Natural killer cell (primary cell): ENCODE measurements around the gene RCL1. TPM values are rescaled to one million over a fixed set of nuclear protein-coding genes. Genes with fewer than 3 reads are reported as not detected.

Source experiments
- ATAC-seq, 3 donors: fragments of 150-1000 bp in 2 of 3; fragments of 200-7000 bp in 1 of 3; cut with Tn5 transposase; 1 replicate in 1 of 3; 2 replicates in 2 of 3; pipeline ENCODE4 v1.10.0; 2021; ENCODE audit warnings: mild to moderate bottlenecking in 2 of 3, moderate library complexity in 2 of 3
- DNase-seq, 2 donors: peaks; one replicate each; pipeline versions ENCODE4 v3.0.0 to v3.0.0-alpha.2; 2013 to 2021; ENCODE audit warnings: mixed read lengths in 1 of 2
- H3K27ac ChIP-seq: one replicate; pipeline ENCODE4 v1.5.1; 2013; ENCODE audit warnings: mild to moderate bottlenecking, low read length
- H3K27me3 ChIP-seq: one replicate; pipeline ENCODE4 v1.6.1; 2013; ENCODE audit warnings: low read length; ENCODE audit not compliant: control insufficient read depth, insufficient read depth
- H3K36me3 ChIP-seq: one replicate; pipeline ENCODE4 v1.6.1; 2013; ENCODE audit warnings: low read length; ENCODE audit not compliant: control insufficient read depth, insufficient read depth
- H3K4me1 ChIP-seq: one replicate; pipeline ENCODE4 v1.6.1; 2013; ENCODE audit warnings: low read length; ENCODE audit not compliant: control insufficient read depth, insufficient read depth
- H3K4me3 ChIP-seq: one replicate; pipeline ENCODE4 v1.5.1; 2013; ENCODE audit warnings: low read length
- H3K9me3 ChIP-seq: one replicate; pipeline ENCODE4 v1.6.1; 2013; ENCODE audit warnings: low read length; ENCODE audit not compliant: control insufficient read depth, insufficient read depth
- H3K27ac Mint-ChIP-seq, 2 donors: one replicate each; pipeline ENCODE4 v1.8.0; 2022; ENCODE audit warnings: mild to moderate bottlenecking in 2 of 2, mixed read lengths in 2 of 2, moderate library complexity in 1 of 2
- H3K27me3 Mint-ChIP-seq, 2 donors: one replicate each; pipeline ENCODE4 v1.8.0; 2022; ENCODE audit warnings: low read depth in 2 of 2, mixed read lengths in 2 of 2
- H3K36me3 Mint-ChIP-seq: one replicate; pipeline ENCODE4 v1.8.0; 2022; ENCODE audit warnings: mixed read lengths
- H3K4me1 Mint-ChIP-seq, 2 donors: one replicate each; pipeline ENCODE4 v1.8.0; 2022; ENCODE audit warnings: mixed read lengths in 2 of 2
- H3K4me3 Mint-ChIP-seq: one replicate; pipeline ENCODE4 v1.8.0; 2022; ENCODE audit warnings: mild to moderate bottlenecking, moderate library complexity, mixed read lengths
- H3K9me3 Mint-ChIP-seq, 2 donors: one replicate each; pipeline ENCODE4 v1.8.0; 2022; ENCODE audit warnings: mixed read lengths in 2 of 2
- CTCF ChIP-seq: fragments of 200-600 bp; IDR thresholded peaks from one replicate; pipeline ENCODE4 v1.8.0; 2022; ENCODE audit warnings: antibody characterized with exemption
- WGBS: methylation state at CpG from one replicate; pipeline ENCODE4 v1.1.7; 2013; ENCODE audit warnings: missing lambda C conversion rate; ENCODE audit not compliant: insufficient coverage; 5-methylcytosine and 5-hydroxymethylcytosine counted together
- intact Hi-C: fragments of 100-400 bp; cut with micrococcal nuclease; formaldehyde crosslinking; loops from one replicate; pipeline ENCODE4 v1.14.2; 2022
- total RNA-seq, 4 donors: library from RNA; stranded (reverse); fragments of 120-200 nt in 1 of 4; gene quantifications; one replicate each; pipeline versions ENCODE4 v1.2.3 to v1.2.4, GENCODE V29; 2013 to 2022

The RCL1 gene
- total RNA-seq, 3 donors from 2014 or later (not counting 1 experiment from before 2014, with no cell fraction given): 18.1 to 26.3 (median 23.0) TPM

- Histone ChIP-seq H3K36me3 (no peaks in the 10 kb centered on the region), H3K4me3 (no peak overlapping the region), H3K27ac (no peak overlapping the region), H3K9me3 (no peaks in the 10 kb centered on the region), H3K4me1 (peaks cover 4% of the 10 kb centered on the region), H3K27me3 (no peaks in the 10 kb centered on the region)
- intact Hi-C loops: loop anchor here (5.0 kb wide), 1 partner anchor 53 kb away; no protein-coding TSS in a partner anchor
- Mint-ChIP-seq H3K9me3 (no peaks in the 10 kb centered on the region), H3K27me3 (no peaks in the 10 kb centered on the region), H3K36me3 (no peaks in the 10 kb centered on the region), H3K4me3 (no peak overlapping the region), H3K27ac (peak overlapping the region in 1 of 2 donors; percentile 23), H3K4me1 (peaks cover 20 to 21% of the 10 kb centered on the region in 2 donors)
- WGBS: 77% methylated on average over 2 of the region's 3 CpGs
- no peak for TF ChIP-seq CTCF
- DNase-seq: no peak
- ATAC-seq: no peak
These were observed 6.3 kb downstream of the RCL1 start for GRCh38 chr9:4799033-4799430.

- Mint-ChIP-seq H3K27ac (no peak overlapping the region), H3K9me3 (no peaks in the 10 kb centered on the region), H3K4me3 (no peak overlapping the region), H3K27me3 (no peaks in the 10 kb centered on the region), H3K36me3 (no peaks in the 10 kb centered on the region), H3K4me1 (peaks cover 17 to 19% of the 10 kb centered on the region in 2 donors)
- H3K27ac ChIP-seq: no peak overlapping the region
- H3K27me3 ChIP-seq: no peaks in the 10 kb centered on the region
- H3K9me3 ChIP-seq: no peaks in the 10 kb centered on the region
- H3K36me3 ChIP-seq: no peaks in the 10 kb centered on the region
- ATAC-seq: no peak
- H3K4me3 ChIP-seq: no peak overlapping the region
- H3K4me1 ChIP-seq: no peaks in the 10 kb centered on the region
- intact Hi-C loops: loop anchor here (5.0 kb wide), 1 partner anchor 53 kb away; no protein-coding TSS in a partner anchor
- no peak for TF ChIP-seq CTCF
- DNase-seq: no peak
- WGBS: 91% methylated on average over 3 of the region's 3 CpGs
These were observed 7.0 kb downstream of the RCL1 start for GRCh38 chr9:4799775-4800174.

- 93% methylated on average over 6 of the region's 6 CpGs for WGBS
These were observed 8.4 kb downstream of the RCL1 start for GRCh38 chr9:4801156-4801555.

More at GRCh38 chr9:4801156-4801555, 8.4 kb downstream of the RCL1 start:
- Histone ChIP-seq H3K27ac (no peak overlapping the region), H3K9me3 (peaks cover 5% of the 10 kb centered on the region), H3K36me3 (no peaks in the 10 kb centered on the region), H3K4me3 (no peak overlapping the region), H3K27me3 (no peaks in the 10 kb centered on the region), H3K4me1 (no peaks in the 10 kb centered on the region)
- peaks cover 23 to 28% of the 10 kb centered on the region in 2 donors for H3K4me1 Mint-ChIP-seq
- no peak overlapping the region for H3K4me3 Mint-ChIP-seq
- ATAC-seq: no peak
- H3K9me3 Mint-ChIP-seq: peaks cover 0 to 7% of the 10 kb centered on the region in 2 donors
- no peak for TF ChIP-seq CTCF
- H3K27ac Mint-ChIP-seq: no peak overlapping the region
- H3K27me3 Mint-ChIP-seq: no peaks in the 10 kb centered on the region
- H3K36me3 Mint-ChIP-seq: peaks cover 8% of the 10 kb centered on the region
- intact Hi-C loops: no loop called here
- DNase-seq: no peak
